Ammon's horn (tissue), 1 donor: Measurements from ENCODE around the gene IGF2.
"Not testable (repeated sequence)": the region's sequence is repeated elsewhere in the genome, so short reads cannot be mapped to it uniquely, and the experiment has no call there.

ENCODE experiments used
- DNase-seq: peaks from one replicate; pipeline ENCODE4 v3.0.0-alpha.2; 2016; ENCODE audit warnings: low spot score

IGF2 gene

DNA sequence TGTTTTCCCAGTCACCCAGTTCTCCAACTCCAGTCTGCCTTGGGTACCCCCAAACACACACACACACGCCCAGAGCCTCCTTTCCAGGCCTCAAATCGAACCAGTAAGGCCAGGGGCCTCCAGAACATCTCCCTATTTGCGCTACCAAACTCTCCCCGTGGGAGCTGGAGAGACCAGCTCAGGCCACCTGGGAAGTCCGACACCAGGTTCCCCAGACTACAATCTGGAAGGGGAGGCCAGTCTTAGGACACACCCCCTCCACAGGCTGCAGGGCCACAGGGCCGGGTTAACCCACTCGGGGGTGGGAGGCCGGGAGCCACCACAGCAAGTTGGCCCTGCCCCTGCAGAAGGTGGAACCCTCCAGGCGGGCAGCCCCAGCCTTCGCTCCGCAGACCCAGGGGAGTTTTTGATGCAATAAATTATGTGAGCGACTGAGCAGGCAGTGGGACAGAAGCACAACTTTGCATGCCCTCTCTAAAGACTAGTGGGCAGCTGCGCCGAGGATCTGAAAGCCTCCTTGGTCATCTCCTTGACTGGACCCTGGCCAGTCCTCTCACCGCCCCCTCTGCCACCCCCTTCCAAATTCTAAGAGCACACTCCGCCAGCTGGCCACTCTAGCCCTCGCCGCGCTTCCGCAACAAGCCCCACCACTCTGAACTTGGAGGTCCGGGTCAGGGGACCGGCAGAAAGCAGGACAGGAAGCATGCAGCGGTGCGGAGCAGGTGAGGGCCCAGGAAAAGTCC is 2.8 kb downstream of the IGF2 start:
- DNase-seq = no peak

DNA sequence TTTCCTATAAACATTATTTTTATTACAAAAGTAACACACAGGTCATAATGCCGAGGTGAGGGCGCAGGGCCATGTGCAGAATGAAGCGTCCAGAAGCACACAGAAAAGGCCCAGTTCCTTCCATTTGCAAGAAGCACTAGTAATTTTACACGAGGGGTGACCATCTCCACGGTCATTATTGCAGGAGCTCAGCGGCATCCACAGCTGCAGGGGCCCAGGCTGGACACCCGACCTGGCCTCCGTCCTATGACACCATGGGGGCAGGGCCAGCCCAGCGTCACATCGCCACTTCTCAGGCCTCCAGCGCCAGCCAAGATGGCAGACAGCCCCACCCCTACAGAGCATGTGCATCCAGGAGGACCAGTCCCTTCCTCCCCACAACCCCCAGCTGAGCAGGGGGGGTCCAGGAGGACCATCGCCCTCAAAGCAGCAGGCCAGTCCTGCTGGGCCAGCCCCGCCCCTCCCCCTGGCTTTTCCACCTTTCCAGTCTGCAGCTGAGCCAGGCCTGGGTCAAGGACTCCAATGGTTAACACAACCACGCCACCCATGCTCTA is 3.5 kb downstream of the IGF2 start:
- no peak for DNase-seq

DNA sequence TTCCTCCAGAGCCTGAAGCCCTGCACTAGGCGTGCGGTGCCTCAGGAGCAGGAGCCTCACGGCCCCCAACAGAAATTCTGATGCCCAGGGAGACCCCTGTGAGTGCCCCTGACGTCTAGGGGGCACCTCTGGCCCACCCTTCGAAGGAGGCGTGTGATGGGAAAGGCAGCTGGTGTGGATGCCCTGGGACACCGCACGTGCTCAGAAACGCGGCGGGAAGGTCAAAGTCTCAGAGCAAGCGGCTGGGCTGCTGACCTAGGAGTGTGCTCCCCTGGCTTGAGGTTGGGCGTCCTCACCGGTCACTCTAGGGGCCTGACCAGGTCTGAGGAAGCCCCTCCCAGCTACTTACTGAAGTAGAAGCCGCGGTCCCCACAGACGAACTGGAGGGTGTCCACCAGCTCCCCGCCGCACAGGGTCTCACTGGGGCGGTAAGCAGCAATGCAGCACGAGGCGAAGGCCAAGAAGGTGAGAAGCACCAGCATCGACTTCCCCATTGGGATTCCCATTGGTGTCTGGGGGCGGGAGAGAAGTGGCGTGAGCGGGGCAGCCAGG is 4.1 kb downstream of the IGF2 start:
- DNase-seq = no peak

DNA sequence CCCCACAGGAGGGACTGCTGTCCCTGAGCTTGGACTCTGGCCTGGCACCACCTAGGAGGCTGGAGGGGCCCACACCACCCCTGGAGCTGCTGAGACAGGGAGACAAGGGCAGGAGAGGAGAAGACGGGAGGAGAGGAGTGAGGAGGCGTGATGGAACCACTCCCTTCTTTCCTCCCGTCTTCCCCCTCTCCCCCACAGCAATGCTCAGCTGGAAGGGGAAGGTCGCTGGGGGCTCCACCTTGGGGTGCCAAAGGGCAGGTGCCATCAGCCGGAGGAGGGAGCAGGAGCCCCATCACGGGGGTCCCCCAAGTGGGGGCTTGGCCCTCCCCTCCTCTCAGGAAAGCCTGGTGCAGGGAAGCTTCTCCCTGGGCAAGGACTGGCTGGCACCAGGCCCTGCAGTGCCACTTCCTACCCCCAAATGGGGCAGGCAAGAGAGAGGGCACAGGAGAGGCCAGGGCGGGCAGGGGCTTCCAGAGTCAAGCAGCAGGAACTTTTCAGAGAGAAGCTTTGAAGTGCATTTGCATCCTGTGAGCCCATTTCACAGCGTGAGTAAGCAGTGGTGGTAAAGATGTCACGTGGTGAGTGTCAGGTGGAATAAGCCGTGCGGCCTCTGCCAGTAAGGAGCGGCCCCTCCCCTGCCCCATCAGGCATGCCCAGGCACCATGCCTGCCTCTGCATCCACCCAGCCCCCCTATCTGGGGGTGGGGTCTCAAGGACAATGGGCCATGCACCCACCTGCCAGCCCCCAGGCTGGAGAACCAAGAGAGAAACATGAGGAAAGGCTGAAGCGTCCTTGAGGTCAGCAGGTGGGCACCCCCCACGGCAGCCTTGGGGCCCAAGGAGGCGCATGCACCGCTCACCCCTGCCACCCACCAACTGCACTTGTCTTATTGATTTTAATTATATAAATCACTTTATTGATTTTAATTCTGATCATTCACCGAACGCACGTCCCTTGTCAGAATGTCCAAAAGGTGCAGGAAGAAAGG is 4.9 kb downstream of the IGF2 start:
- no peak for DNase-seq

DNA sequence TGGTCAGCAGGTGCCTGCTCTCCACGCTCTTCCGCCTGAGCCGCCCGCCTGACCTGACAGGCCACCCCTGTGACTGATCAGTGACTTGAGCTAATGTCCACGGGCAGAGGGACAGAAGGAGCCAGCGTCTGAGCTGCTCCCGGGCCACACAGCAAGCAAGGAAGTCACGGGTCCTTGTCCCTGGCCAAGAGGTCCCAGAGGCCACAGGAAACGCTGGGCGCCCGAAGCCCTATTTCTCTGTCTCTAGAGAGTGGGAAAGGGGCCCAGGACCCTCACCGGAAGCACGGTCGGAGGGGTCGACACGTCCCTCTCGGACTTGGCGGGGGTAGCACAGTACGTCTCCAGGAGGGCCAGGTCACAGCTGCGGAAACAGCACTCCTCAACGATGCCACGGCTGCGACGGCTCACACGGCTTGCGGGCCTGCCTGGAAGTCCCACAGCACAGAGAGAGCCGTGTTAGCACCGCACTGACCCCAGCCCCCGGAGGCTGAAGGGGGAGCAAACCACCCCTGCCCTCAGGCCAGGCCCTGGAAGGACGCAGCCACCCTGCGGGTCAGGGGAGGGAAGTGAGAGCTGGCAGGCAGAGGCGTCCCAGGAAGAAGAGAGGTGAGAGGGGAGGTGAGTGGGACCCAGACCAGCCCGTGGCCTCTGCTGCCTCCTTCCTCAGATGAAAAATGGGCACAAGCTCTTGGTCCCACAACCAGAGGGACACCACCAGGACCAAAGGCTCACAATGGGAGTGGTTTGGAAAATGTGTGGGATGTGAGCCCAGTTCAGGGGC is 5.8 kb downstream of the IGF2 start:
- no peak for DNase-seq

DNA sequence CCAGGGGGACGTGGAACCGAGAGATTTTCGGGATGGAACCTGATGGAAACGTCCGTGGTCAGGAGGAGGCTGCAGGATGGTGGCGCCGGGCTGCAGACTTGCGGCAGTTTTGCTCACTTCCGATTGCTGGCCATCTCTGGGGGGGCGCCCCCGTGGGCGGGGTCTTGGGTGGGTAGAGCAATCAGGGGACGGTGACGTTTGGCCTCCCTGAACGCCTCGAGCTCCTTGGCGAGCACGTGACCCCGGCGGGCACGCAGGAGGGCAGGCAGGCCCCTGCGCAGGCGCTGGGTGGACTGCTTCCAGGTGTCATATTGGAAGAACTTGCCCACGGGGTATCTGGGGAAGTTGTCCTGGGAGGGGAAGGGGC is 6.3 kb downstream of the IGF2 start:
- DNase-seq = no peak

DNA sequence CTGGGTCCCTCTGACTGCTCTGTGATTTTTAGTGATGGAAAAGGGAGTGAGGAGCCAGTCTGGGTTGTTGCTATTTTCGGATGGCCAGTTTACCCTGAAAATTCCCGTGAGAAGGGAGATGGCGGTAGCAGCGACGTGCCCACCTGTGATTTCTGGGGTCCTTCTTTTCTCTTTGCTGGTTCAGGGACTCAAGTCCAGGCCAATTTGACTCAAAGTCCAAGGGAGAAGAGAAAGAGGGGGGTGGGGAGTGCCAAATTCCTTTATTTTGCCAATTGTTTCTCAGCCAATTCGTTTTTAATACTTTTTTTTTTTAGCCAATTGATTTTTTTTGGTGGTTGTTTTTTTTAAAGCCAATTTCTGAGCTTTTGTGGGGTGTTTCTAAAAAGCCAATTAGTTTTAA is 6.9 kb downstream of the IGF2 start:
- DNase-seq = no peak

DNA sequence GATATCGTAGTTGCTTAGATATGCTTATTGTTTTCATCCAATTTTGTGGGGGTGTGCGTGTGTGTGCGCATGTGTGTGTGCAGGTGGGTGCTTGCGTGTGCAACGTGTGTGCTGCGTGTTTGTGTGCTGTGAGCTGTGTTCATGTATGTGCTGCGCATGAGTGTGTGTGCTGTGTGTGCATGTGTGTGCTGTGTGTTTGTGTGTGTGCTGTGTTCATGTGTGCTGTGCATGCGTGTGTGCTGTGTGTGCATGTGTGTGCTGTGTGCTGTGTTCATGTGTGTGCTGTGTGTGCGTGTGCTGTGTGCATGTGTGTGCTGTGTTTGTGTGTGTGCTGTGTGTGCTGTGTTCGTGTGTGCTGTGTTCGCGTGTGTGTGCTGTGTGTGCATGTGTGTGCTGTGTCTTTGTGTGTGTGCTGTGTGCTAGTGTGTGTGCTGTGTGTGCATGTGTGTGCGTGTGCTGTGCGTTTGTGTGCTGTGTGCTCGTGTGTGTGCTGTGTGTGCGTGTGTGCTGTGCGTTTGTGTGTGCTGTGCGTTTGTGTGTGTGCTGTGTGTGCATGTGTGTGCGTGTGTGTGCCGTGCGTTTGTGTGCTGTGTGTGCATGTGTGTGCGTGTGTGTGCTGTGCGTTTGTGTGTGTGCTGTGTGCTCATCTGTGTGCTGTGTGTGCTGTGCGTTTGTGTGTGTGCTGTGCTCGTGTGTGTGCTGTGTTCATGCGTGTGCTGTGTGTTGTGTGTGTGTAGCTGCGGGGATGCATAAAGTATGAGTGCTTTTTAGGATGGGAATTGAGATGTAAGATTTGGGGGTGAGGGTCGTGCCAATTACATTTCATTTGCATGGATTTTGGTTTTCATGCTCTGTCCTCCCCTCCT is 7.6 kb downstream of the IGF2 start:
- DNase-seq = no peak

DNA sequence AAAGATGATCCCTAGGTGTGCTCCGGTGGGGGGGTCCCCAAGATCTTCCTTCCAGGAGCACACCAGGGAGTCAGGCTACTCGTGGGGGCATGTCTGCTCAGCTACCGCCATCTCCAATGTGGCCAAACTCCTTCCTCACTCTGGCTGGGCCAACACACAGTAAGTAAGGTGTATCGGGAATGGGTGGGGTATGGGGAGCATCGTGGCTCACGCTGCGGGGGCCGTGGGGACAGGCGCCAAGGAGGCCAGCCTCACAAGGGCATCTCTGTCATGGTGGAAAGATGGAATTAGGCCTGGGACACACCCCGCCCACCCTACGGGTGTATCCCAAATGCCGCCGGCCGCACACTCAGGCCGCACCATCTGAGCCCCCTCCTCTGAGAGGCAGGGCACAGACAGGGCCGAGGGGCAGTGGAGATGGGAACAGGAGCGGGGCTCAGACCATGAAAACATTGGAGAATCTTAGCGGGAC is 8.3 kb downstream of the IGF2 start:
- no peak for DNase-seq

DNA sequence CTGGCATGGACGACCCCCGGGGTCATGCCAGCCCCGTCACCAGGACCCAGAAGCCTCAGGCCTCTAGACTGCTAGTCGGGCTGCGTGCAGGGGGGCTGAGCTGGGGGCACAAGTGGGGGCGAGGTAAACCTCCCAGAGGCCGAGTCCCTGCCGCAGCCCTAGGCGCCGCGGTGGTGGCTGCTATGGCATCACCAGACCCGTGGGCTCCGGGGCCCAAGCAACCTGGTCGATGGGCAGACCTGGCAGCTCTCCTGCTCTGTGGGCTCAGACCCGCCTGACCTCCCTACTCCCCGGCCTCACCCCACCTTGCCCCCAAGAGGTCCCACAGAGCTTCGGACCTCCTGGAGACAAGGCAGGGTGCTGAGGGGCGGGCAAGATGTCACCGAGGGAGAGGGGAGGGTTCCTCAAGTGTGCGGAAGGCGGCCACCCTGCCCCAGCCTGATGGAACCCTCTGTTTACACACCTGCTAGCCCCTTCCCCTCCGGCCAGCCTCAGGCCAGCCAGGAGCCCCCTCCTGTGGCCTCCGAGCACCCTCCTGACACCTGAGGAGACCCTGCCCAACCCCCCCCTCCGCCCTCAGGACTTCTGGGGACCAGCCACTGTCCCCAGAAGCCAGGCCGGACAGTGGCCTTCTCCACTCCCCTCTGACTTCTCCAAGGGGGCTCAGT is 9.4 kb downstream of the IGF2 start:
- no peak for DNase-seq

DNA sequence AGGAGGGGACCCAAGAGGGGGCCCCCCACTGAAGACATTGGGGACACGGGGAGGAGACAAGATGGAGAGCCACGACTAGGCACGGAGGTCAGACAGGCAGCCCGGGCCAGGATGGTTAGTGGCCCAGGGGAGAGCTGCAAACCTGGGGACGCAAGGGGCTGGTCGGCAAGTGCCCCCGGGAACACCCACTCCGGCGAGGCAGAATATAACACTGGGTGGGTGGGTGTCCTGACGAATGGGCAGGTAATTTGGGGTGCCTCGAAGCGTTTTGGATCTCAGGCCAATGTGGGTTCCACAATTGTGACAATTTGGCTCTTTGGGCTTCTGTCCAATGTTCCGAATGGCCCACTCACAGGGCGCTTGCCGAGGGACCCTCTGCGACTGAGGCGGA is 9.9 kb downstream of the IGF2 start:
- no peak for DNase-seq

DNA sequence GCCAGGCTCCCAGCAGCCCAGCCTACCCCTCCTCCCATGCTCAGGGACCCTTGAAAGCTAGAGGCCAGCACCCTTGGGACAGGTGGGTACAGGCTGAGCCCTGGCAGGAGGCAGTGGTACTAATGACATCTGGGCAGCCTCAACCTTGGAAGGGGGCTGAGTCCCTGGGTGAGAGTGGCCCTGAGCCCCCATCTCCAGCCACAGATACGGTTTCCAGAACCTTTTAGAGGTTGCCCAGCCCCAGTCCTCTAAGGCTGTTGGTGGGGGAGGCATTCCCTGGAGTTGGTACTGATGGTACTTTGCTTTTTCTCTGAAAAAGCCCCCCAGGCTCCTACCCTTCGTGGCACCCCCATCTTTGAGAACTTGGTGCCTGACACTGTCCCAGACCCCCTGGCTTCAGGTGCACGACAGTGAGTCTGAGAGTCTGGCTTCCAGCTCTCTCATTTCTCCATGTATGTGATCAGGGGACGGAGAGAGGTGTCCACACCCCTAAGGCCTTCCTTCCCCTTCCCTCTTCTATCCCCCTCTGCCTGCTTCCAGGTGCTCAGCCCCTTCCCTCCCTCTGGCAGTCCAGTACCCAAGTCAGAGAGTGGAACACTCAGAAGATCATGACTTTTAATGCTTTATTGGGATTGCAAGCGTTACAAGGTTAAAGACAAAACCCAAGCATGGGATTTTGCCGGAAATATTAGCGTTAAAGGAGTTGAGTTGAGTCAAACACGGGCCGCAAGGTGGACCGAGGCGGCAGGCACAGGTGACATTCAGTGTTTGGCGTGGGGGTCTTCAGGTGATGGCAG is 10.5 kb downstream of the IGF2 start:
- no peak for DNase-seq

DNA sequence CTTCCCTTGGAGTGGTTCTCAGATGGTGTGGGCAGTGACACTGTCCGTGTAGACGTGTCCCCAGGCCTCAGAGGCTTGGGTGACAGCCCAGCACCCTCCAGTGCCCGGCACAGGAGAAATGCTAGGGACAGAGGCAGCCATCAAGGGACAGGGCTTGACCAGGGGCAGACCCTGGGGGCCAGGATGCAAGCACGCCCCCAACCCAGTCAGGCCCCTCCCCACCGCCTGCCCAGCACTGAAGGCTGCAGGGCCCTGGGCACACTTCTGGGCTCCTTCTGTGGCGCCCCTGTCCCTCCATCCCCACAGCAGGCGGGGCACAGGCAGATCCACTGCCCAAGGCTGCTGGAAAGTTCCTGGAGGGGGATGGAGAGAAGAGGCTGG is 11.1 kb downstream of the IGF2 start:
- no peak for DNase-seq

DNA sequence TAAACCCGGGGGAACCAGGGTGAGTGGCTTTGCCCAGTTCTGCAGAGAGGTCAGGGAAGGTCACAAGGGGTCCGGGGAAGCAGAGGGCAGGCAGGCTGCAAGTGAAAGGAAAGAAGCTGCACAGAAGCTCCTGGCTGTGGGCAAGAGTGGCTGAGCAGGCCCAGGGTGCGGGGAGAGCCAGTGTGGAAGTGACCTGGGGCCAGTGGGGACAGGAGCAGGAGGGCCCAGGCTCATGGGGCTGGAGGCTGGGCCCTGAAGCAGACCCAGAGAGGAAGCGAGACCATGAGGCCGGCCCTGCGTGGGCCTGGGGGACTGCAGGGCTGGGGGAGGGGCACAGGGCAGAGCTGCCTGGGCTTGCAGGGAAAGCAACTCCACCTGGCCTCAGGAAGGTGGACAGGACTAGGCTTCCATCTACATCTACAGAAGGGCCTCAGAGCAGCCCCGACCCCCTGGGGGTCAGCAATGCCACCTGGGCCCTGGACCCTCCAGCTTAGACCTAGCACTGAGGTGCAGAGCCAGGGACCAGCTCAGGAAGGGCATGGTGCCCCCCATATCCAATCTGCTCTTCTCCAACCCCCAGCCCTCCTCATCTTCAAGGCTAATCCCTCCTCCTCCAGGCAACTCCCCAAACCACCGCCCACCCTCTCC is 11.6 kb downstream of the IGF2 start:
- DNase-seq = no peak

DNA sequence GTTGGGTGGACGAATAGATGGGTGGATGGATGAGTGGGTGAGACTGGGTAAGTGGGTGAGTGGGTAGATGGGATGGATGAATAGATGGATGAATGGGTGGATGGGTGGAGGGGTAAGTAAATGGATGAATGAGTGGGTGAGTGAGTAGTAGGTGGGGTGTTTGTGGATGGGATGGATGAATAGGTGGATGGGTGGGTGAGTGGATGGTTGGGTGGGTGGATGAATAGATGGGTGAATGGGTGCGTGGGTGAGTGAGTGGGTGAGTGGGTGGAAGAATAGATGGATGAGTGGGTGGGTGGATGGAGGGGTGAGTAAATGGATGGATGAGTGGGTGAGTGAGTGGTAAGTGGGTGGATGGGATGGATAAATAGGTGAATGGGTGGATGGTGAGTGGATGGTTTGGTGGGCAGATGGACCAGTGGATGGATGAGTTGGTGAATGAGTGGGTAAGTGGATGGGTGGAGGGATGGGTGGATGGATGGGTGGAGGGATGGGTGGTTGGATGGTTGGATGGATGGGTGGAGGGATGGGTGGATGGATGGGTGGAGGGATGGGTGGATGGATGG is 12.6 kb downstream of the IGF2 start:
- no peak for DNase-seq

DNA sequence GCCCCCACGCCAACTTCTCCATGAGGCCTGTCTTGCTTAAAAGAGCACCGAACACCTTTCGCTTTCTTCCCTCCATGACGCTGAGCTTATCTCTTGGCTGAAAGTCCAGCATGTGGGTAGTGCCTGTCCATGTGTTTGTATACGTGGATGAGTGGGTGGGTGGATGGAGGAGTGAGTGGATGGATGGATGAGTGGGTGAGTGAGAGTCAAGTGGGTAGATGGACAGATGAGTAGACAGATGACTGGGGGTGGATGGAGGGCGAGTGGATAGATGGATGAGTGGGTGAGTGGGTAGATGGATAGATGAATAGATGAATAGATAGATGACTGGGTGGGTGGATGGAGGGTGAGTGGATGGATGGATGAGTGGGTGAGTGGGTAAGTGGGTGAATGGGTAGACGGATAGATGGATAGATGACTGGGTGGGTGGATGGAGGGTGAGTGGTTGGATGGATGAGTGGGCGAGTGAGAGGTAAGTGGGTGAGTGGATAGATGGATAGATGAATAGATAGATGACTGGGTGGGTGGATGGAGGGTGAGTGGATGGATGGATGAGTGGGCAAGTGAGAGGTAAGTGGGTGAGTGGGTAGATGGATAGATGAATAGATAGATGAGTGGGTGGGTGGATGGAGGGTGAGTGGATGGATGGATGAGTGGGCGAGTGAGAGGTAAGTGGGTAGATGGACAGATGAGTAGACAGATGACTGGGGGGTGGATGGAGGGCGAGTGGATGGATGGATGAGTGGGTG is 14.3 kb downstream of the IGF2 start:
- DNase-seq = not testable (repeated sequence)

DNA sequence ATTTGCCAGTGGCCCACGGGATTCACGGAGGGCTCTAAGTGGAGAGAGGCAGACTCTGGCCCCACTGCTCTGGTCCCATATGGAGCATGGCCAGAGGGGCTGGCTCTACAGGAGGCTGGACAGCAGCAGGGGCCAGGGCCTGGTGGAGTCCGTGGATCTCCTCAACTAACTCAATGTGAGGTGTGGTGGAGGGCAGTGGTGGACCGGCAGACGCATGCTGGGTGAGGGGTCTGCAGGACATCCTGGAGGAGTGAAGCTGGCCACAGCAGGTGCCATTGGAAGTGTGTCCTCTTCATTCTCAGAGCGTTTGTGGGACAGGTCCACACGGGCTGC is 15.6 kb downstream of the IGF2 start:
- DNase-seq = no peak
